Measurements from ENCODE around the gene GLB1L3.
"Not testable (repeated sequence)": the region's sequence is repeated elsewhere in the genome, so short reads cannot be mapped to it uniquely, and the experiment has no call there.

The GLB1L3 gene

DNA sequence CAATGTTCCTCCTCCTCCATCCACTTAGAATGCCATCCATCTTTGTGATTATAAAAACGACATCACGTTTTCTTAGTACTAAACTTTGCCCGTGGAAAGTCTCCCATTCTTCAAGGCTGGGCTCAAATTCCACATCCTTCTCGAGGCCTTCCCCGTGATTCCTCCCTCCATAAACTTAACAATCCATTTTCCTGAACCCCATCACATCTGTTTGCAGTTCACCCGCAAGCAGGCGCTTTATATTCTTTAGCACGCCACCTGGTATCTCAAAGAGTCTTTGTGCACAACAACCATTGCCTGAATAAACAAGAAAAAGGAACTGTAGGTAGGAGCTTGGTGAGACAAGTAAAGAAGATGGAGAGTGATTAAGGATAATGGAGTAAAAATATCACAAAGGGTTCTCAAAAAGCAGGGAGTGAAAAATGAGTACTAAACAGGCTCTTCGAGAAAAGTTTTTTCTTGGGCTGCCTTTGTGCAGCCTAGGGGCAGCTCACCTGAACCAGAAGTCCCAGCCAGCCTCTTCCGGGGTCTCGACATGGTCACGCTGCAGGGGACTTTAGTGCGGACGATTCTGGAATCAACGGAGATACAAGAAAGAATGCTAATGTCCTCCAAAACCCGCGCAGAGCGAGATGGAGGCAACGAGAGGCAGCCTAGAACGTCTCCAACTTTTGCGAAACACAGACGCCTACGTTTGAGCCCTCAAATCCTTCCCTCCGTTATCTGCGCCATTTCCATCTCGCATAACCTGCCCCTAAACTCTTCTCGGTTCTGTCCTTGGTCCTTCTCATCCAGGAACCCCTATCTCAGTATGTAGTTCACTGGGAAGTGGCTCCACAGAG is 23.6 kb upstream of the GLB1L3 start:
- DNase-seq, result peak; percentile 40

DNA sequence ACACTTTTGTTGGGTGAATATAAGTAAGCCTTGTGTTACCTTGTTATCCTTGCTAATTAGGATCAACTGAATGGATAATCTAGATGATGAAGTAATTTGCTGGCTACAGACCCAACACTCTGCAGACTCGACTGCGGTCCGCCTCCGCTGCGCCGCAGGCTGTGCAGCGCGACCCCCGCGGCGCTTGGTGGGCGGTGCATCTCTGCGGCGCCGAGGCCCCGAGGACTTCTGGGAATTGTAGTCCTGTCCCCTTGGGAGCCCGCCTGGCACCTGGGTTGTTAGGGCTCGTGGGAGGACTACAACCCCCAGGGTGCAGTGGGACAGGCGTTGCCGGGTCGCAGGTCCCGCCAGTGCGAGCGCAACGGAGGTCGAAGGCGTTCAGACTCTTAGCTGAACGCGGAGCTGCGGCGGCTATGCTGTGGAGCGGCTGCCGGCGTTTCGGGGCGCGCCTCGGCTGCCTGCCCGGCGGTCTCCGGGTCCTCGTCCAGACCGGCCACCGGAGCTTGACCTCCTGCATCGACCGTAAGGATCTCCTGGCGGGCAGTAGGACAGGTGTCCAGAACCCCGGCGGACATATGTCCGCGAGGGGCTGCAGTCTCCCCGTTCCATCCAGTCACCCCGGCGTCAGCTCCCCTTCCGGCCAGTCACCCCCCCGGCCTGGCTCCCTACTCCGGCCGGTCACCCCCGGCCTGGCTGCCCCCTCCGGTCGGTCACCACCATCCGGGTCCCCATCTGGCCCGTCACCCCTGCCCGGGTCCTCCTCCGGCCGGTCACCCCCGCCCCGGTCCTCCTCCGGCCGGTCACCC is 22.8 kb upstream of the GLB1L3 start, which contains the start of the genes ACAD8 and THYN1:
Gene ACAD8, plus strand, starts transcription at position 381 of the 806 bp plus-strand sequence. Its CDS starts 33 bp downstream, at position 414.
Gene THYN1, minus strand, starts transcription at position 165 of the 806 bp plus-strand sequence. CDS start 470 bp downstream, outside the sequence.
- DNase-seq, result peak; percentile 97

DNA sequence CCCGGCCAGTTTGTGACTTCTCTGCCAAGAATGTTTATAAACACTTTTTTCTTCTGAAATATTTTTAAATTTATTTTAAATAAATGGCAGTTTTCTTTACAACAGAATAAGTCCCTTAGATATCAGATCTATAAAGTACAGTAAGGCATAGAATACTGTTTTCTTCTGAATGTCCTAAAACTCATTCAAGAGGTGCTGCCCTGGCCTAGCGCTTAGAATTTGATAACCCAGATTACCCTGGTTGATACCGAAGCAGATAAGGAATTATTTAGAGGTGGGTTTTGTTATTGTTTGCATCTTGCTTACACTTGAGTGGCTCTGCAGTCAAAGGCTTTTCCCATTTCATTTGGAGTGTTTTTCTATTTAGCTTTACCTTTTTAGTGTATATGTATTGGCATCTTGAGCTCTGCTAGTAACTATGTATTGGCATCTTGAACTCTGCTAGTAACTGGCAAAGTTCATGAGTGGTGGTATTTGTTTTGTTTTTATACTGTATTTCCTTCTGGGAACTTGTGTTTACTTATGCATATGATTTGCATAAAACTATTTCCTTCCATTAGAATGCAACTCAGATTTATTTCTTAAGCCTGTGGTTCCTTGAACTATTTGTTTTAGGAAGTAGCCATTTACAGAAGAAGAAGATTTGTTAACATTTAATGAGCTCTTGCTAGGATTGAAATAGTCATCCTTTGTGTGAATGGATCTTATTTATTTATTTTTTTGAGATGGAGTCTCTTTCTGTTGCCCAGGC is 21.6 kb upstream of the GLB1L3 start:
- no peak for DNase-seq

DNA sequence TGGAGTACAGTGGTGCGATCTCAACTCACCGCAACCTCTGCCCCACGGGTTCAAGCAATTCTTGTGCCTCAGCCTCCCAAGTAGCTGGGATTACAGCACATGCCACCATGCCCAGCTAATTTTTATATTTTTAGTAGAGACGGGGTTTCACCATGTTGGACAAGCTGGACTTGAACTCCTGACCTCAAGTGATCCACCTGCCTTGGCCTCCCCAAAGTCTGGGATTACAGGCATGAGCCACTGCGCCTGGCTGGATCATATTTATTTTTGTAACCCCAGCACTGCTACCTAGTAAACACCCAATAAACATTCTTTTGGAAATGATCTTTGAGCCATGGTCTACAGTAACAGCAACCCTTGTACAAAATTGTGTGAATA is 21.0 kb upstream of the GLB1L3 start:
- not testable (repeated sequence) for DNase-seq

DNA sequence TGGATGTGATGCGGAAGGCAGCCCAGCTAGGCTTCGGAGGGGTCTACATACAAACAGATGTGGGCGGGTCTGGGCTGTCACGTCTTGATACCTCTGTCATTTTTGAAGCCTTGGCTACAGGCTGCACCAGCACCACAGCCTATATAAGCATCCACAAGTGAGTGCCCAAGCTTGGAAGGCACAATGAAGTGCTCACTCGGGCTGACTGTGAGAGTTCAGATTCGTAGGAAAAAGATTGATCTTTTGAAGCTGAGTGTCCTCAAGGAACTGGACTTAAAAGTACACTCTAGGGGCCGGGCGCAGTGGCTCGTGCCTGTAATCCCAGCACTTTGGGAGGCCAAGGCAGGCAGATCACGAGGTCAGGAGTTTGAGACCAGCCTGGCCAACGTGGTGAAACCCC is 19.1 kb upstream of the GLB1L3 start:
- no peak for DNase-seq

DNA sequence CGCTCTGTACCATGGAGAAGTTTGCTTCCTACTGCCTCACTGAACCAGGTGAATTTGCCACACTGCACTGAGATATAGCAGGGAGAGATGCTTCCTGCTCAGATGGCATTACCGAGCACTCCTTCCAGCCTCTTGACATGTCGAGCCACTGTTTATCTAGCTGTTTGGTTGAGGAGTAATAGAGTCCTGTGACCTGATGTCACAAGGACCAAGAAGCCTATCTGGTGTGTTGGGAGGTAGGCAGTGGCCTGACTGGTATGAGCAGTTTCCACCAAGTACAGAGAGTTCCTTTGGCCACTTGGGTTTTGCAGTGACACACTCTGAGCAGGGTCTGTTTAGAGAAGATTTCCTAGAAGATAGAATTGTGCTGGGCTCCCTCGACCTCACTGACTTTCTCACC is 17.6 kb upstream of the GLB1L3 start:
- DNase-seq, result no peak

DNA sequence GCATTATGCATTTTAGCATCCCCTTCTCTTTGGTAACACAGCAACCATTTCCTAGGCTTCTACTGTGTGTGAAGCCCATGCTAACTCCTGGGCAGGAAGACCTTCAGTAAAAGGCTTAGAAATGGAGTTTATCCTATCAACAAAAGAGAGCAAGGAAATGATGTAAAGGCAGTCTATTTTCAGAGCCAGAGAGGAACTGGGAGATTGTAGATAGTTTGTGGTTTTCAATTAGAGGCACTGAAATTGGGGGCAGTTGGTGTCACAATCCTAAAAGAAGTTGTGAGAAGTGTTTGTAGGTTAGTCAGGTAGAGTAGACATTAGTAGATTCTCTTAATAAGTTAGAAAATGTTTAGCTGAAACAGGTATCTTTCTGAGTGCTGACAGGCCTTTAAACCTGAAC is 15.7 kb upstream of the GLB1L3 start:
- DNase-seq, result no peak

DNA sequence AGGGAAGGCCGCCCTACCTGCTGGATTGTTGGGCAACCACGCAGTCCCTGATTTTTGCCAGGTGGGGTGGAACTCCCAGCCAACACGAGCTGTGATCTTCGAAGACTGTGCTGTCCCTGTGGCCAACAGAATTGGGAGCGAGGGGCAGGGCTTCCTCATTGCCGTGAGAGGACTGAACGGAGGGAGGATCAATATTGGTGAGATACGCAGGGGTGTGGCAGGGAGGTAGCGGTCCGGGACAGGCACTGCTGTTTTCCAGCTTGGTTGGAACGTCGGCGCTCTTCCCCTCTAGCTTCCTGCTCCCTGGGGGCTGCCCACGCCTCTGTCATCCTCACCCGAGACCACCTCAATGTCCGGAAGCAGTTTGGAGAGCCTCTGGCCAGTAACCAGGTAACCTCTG is 15.2 kb upstream of the GLB1L3 start:
- no peak for DNase-seq

DNA sequence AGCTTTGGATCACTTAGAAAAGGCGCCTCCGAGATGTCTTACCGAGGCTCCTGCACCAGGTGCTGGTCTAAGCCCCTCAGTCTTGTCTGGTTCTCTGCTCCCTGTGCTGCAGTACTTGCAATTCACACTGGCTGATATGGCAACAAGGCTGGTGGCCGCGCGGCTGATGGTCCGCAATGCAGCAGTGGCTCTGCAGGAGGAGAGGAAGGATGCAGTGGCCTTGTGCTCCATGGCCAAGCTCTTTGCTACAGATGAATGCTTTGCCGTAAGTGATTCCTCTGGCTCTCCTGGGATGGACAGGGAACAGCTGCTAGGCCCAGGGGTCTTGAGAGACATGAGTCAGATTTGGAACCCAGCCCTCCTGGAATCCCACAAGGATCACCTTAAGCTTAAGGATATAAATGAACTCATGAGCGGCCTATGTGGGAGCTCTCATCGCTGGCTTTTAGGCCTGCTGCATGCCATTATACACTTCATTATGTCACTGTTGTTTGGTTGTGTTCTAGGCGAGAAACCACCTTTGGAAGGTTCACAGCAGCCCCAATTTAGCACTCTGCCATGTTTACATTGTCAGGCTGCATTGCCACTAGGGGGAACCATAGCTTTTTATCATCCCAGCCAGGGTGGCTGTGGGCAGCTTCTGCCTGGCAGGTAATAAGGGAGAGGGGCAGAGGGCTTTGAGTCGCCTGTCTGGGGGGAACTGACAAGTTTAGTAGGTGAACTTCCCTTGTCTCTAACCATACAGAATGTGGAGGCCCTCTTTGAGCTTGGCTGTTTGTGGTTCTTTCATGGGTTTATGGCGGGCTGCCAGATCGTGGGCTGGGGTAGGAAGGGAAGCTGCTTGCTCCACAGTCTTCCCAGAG is 14.3 kb upstream of the GLB1L3 start:
- DNase-seq, result peak; percentile 43

DNA sequence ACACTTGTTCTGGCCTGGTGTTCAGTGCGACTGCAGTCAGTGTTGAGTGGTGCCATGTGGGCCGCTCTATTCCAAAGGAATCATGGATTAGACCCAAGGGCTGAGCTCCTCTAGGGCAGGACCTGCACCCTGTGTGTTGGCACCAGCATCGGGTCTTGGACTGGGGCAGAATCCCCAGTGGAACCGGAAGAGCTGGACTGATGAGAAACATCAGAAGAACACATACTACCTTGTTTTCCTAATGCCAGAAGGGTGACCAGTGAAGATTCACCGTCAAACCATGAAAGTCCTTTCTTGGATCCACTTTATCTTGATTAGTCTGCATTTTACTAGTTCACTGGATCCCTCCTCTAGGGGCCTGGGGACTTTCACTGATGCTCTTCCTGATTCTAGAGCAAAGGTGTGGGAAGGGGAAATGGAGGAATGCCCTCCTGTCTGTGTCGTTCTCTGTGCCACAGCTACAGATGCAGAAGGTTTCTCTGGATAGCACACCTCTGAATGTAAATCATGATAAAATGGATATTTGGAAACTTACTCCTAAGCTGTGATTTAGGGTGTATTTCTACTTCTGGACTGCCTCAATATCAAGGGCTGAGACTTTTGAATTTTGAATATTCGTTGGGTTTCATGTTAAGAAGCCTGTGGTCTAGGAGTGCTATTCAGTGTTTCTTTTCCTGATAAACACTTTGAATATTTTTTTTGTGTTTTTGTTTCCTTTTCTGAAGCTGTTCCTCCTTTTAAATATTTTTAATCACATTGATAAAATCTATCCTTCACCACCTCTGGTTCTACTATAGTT is 11.0 kb upstream of the GLB1L3 start:
- no peak for DNase-seq

DNA sequence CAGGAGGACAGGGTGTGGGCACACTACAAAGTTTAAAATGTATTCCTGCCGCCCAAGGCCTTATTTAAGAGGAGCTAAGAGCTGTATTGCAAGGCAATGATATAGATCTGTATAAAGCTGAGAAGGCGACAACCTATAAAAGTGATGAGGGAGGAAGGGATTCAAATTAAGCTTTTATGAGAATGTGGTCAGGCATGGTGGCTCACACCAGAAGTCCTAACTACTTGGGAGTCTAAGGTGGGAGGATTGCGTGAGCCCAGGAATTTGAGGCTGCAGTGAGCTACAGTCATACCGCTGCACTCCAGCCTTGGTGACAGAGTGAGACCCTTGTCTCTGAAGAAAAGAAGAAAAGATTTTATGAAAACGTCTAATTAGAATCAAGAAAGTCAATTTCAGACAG is 9.7 kb upstream of the GLB1L3 start:
- no peak for DNase-seq

DNA sequence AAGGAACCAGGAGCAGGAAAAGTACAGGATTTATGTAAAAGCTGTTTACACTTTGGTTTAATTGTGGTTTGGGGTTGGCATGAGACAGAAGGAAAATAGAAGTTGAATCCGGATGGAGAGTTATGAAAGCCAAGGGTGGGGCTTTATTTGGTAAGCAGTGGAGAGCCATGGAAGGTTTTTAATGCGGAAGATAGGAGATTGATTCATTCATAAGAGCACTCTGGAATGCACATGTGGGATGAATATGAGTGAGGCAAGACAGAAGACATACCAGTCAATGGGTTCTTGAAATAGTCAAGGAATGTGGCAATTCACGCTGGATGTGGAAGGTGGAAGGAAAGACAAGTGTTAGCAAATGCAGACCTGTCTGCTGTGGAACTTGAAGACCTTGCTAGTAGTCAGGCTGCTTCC is 9.3 kb upstream of the GLB1L3 start:
- no peak for DNase-seq

DNA sequence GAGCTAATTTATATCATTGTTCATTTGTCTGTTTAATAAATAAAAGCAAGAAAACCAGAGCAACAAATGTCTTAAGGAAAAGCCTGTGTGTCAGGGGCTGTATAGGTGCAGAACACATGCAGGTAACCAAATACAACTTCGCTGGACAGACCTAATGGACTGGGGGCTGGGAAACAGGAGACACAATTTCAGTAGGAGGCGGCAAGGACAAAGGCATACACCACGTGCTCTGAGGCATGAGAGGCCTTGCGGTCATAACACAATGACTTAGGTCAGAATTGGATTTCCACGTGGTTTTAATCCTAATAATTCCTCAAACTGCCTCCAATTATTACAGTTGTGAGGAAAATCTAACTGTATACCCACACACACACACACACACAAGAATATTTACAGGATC is 8.7 kb upstream of the GLB1L3 start:
- no peak for DNase-seq

DNA sequence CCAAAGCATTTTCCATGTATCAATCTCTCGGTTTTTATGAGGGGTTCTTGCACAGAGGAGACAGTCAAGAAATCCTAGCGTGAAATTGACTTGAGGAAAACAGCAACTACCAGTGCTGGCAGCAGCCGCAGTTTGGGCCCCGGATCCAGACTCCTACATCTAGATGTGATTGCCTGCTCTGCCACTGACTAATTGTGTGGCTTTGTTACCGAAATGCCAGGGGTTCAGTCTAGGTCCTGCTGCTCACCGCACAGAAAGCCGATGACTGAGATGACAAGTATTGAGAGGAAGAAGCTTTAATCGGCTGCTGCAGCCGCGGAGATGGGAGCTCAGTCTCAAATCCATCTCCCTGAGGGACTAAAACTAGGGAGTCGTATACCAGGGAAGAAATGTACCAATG is 8.2 kb upstream of the GLB1L3 start:
- no peak for DNase-seq

DNA sequence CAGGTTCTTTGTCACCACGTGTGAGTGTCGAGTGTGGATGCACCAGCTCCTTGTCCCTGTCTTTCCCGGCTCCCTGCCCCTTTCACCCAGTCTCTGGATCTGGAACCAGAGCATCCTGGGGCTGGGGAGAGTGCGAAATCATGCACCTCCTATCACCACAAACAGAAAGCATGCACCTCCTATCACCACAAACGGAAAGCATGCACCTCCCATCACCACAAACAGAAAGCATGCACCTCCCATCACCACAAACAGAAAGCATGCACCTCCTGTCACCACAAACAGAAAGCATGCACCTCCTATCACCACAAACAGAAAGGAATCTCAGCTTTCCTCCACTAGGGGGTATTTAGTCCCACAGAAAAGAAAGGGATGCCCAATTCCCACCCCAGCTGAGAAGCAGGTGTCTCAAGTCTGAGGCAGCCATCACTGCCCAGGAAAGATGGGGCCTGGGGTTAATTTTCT is 5.9 kb upstream of the GLB1L3 start:
- DNase-seq, result peak; percentile 61

DNA sequence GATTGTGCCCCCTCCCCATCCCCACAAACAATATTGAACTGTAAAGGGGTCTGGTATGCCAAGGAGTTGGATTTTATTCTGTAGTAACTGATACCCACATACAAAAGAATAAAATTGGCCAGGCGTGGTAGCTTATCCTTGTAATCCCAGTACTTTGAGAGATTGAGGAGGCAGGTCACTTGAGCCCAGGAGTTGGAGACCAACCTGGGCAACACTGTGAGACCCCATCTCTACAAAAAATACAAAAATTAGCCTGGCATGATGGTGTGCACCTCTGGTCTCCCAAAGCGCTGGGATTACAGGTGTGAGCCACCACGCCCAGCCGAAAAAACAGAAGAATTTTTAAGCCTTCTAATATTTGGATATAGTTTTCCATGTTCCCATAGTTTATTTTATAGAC is 4.2 kb upstream of the GLB1L3 start:
- DNase-seq, result no peak

DNA sequence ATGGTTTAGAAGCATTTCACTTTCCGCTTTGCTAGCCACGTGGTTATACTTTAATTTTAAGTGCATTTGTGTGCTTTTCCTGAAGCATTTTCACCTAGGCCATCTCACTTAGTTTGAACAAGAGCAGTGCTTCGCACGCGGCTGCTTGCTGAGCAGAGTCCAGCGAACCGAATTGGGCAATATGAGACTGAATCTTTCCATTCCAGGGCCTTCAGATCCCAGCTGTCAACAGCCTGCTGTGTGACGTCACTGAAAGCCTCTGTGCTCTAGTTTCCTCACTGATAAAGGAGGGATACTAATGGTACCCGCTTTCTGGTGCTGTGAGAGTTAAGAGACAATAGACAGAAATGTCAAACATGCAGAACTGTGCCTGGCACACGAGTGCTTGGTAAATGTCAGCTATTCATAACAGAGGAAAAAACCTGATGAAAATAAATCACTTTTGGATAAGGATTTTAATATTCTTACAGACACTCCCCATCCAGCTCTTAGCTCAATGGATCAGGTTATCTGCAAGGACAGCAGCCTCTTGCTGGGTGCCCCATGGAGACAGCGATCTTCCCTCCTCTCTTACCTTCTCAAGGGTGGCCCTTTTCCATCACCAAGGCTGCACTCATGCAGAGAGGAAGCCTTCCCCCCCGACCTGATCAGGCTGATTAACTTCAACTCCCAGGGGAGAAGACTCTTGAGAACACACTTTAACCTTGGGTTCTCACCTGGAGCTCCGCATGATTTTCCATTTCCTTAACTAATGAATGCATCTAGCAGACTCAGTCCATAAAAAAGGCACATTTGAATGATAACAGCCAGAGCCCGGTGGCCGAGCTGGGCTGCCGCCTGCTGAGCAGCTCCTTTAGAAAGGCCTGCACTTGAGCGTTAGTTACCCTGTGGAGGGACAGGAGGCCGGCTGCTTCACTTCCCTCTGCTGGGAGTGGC is 3.5 kb upstream of the GLB1L3 start:
- DNase-seq, result peak; percentile 50

DNA sequence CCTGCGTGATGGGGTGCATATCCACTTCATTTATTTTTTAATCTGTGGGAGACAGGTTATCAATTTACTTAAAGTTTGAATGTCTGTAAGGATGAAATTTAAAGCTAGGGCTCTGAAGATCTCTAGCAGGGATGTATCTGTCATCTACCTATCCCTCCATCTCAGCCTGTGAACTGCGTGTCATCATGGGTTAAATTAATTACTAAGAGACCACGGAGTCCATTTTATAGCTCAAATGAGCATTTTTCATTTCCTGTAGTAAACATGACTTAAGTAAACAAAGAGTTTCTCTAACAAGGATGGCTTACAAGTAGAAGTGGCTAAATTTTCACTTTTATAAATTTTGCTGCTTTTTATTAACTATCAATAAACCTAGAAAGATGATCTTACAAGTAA is 2.9 kb upstream of the GLB1L3 start:
- DNase-seq, result no peak

DNA sequence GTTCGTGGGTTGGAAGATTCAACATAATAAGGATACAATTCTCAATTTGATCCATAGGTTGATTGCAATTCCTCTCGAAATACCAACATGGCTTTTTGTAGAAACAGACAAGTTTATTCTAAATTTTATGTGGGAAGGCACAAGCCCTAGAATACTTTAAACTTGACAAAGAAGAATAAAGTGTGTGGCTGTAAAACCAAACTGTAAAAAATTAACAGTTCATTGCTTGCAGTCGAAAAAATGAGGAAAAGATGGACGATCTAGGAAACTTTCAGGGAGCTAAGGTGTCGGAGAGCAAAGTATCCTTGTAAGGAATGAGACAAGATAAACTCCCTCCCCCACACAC is 1.0 kb upstream of the GLB1L3 start:
- DNase-seq, result no peak
